HG03469 (cell line): ENCODE data around the gene VGLL4.

ENCODE experiments used
- ATAC-seq: cut with Tn5 transposase; IDR thresholded peaks from one replicate; pipeline ENCODE4 v1.9.1; 2021; ENCODE audit warnings: mild to moderate bottlenecking, moderate library complexity, moderate number of reproducible peaks; ENCODE audit not compliant: unreplicated experiment

Gene VGLL4

GRCh38 chr3:11566916-11567315 lies 76.8 kb downstream of the VGLL4 start:
- no peak for ATAC-seq

- no peak for ATAC-seq
Measured at GRCh38 chr3:11566478-11566877, 77.2 kb downstream of the VGLL4 start.

GRCh38 chr3:11565932-11566331 lies 77.8 kb downstream of the VGLL4 start:
- ATAC-seq, result no peak

GRCh38 chr3:11565492-11565891 lies 78.2 kb downstream of the VGLL4 start:
- ATAC-seq, result no peak

GRCh38 chr3:11565072-11565471 lies 78.6 kb downstream of the VGLL4 start:
- ATAC-seq, result no peak

GRCh38 chr3:11564577-11565001 lies 79.1 kb downstream of the VGLL4 start:
- ATAC-seq, result no peak

GRCh38 chr3:11563865-11564185 lies 79.9 kb downstream of the VGLL4 start:
- no peak for ATAC-seq

- no peak for ATAC-seq
Measured at GRCh38 chr3:11563159-11563864, 80.4 kb downstream of the VGLL4 start.

- ATAC-seq, result no peak
Measured at GRCh38 chr3:11562277-11562881, 81.3 kb downstream of the VGLL4 start.

- no peak for ATAC-seq
Measured at GRCh38 chr3:11560746-11561145, 83.0 kb downstream of the VGLL4 start.

GRCh38 chr3:11559816-11560633 lies 83.7 kb downstream of the VGLL4 start:
- no peak for ATAC-seq

- ATAC-seq, result no peak
Measured at GRCh38 chr3:11558918-11559815, 84.5 kb downstream of the VGLL4 start.

- ATAC-seq, result no peak
Measured at GRCh38 chr3:11558411-11558903, 85.3 kb downstream of the VGLL4 start.

GRCh38 chr3:11558002-11558401 lies 85.7 kb downstream of the VGLL4 start:
- ATAC-seq, result no peak

GRCh38 chr3:11556851-11557644 lies 86.7 kb downstream of the VGLL4 start:
- no peak for ATAC-seq

- ATAC-seq, result no peak
Measured at GRCh38 chr3:11555881-11556633, 87.7 kb downstream of the VGLL4 start.

GRCh38 chr3:11555211-11555782 lies 88.4 kb downstream of the VGLL4 start:
- ATAC-seq, result no peak

GRCh38 chr3:11554666-11555065 lies 89.0 kb downstream of the VGLL4 start:
- no peak for ATAC-seq

- no peak for ATAC-seq
Measured at GRCh38 chr3:11554236-11554610, 89.5 kb downstream of the VGLL4 start.
